ENCODE measurements around the gene HCFC1.

Gene HCFC1

GRCh38 chrX:153926552-153926857 is 45.1 kb downstream of the HCFC1 start:
- TF ChIP-seq CTCF (conservative IDR thresholded peaks at IDR 0.05; ENCODE audit: low read depth, low read length), result no peak
- no peak for DNase-seq (ENCODE audit: low read depth)
- H3K4me3 ChIP-seq (ENCODE audit: low read length), result no peak overlapping the region

- no peak within 1 kb of the TSS for H3K4me3 ChIP-seq (ENCODE audit: low read length)
- DNase-seq (ENCODE audit: low read depth), result no peak
- TF ChIP-seq CTCF (conservative IDR thresholded peaks at IDR 0.05; ENCODE audit: low read depth, low read length), result no peak
Measured at GRCh38 chrX:153925739-153926551, 45.7 kb downstream of the HCFC1 start, which contains the start of gene ARHGAP4. Gene ARHGAP4, minus strand, starts transcription at chrX:153926264. Its CDS starts 62 bp downstream, at chrX:153926202.

- DNase-seq (ENCODE audit: low read depth), result no peak
- no peak overlapping the region for H3K4me3 ChIP-seq (ENCODE audit: low read length)
- TF ChIP-seq CTCF (conservative IDR thresholded peaks at IDR 0.05; ENCODE audit: low read depth, low read length), result no peak
Measured at GRCh38 chrX:153925387-153925738, 46.3 kb downstream of the HCFC1 start.

- TF ChIP-seq CTCF (conservative IDR thresholded peaks at IDR 0.05; ENCODE audit: low read depth, low read length), result peak; percentile 38
- DNase-seq (ENCODE audit: low read depth), result no peak
- H3K4me3 ChIP-seq (ENCODE audit: low read length), result no peak overlapping the region
Measured at GRCh38 chrX:153924149-153924861, 47.3 kb downstream of the HCFC1 start.

GRCh38 chrX:153922932-153923857 is 48.4 kb downstream of the HCFC1 start:
- no peak for DNase-seq (ENCODE audit: low read depth)
- no peak overlapping the region for H3K4me3 ChIP-seq (ENCODE audit: low read length)

More at GRCh38 chrX:153922932-153923857, 48.4 kb downstream of the HCFC1 start:
- TF ChIP-seq CTCF (conservative IDR thresholded peaks at IDR 0.05; ENCODE audit: low read depth, low read length), result peak; percentile 77
